SU-DHL-6 (cell line): ENCODE measurements around the gene PSMA7.

Experiments
- CTCF ChIP-seq: fragments of 200-600 bp; sonication (generic); IDR thresholded peaks from one replicate; pipeline ENCODE4 v1.5.1; 2017; ENCODE audit warnings: antibody characterized with exemption, mild to moderate bottlenecking, low read length, moderate library complexity; ENCODE audit not compliant: insufficient read depth, poor library complexity, severe bottlenecking
- EZH2phosphoT487 ChIP-seq: fragments of 200-600 bp; sonication (generic), shearing (Covaris generic); conservative IDR thresholded peaks from 2 replicates; pipeline ENCODE4 v1.6.1; 2018; ENCODE audit warnings: mild to moderate bottlenecking, antibody characterized with exemption, low read length, moderate library complexity, mixed read lengths

DNA sequence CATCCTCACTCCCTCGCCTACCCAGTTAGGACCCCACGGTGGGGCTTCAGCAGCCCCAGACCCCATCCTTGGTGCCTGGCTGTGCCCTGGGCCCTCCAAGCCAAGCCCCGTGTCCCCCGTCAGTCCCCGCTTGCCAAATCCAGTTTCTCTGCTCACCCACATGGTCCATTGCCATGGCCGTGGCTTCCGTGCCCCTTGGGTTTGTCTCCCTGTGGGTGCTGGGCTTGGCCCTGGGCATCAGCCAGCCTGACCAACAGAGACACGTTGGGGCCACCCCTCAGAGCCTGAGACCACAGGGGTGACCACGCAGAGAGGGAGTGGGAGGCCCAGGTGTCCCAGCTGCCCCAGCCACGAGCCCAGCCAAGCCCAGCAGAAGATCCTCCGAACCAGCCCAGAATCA, 8.0 kb upstream of the PSMA7 start:
- TF ChIP-seq CTCF (no peak), EZH2phosphoT487 (no peak)
